IgD-negative memory B cell (primary cell): ENCODE results near the gene PROS1. TPM values are rescaled to one million over a fixed set of nuclear protein-coding genes. Genes with fewer than 3 reads are reported as not detected.
"Not testable (repeated sequence)": the region's sequence is repeated elsewhere in the genome, so short reads cannot be mapped to it uniquely, and the experiment has no call there.

Experiments used
- H3K27ac Mint-ChIP-seq, 3 donors: one replicate each; pipeline ENCODE4 v1.8.0; 2020 to 2022; ENCODE audit warnings: mild to moderate bottlenecking in 3 of 3, mixed read lengths in 3 of 3, moderate library complexity in 1 of 3
- H3K27me3 Mint-ChIP-seq: one replicate; pipeline ENCODE4 v1.8.0; 2021; ENCODE audit warnings: mixed read lengths
- H3K36me3 Mint-ChIP-seq: one replicate; pipeline ENCODE4 v1.8.0; 2020; ENCODE audit warnings: mild to moderate bottlenecking, mixed read lengths
- H3K4me1 Mint-ChIP-seq, 3 donors: one replicate each; pipeline ENCODE4 v1.8.0; 2020 to 2022; ENCODE audit warnings: mixed read lengths in 3 of 3, mild to moderate bottlenecking in 1 of 3
- H3K4me3 Mint-ChIP-seq, 4 donors: one replicate each; pipeline ENCODE4 v1.8.0; 2020 to 2022; ENCODE audit warnings: mild to moderate bottlenecking in 4 of 4, mixed read lengths in 4 of 4, moderate library complexity in 3 of 4
- H3K9me3 Mint-ChIP-seq, 3 donors: one replicate each; pipeline ENCODE4 v1.8.0; 2020 to 2021; ENCODE audit warnings: mixed read lengths in 3 of 3, mild to moderate bottlenecking in 1 of 3
- polyA plus RNA-seq: library from polyadenylated mRNA; unstranded; fragments of 300-500 nt; fragmentation: Illumina TruSeq; gene quantifications from one replicate; pipeline ENCODE4 v1.2.3, GENCODE V29; 2021

The PROS1 gene
- polyA plus RNA-seq, 1 donor from 2014 or later, result 0.26 TPM

DNA sequence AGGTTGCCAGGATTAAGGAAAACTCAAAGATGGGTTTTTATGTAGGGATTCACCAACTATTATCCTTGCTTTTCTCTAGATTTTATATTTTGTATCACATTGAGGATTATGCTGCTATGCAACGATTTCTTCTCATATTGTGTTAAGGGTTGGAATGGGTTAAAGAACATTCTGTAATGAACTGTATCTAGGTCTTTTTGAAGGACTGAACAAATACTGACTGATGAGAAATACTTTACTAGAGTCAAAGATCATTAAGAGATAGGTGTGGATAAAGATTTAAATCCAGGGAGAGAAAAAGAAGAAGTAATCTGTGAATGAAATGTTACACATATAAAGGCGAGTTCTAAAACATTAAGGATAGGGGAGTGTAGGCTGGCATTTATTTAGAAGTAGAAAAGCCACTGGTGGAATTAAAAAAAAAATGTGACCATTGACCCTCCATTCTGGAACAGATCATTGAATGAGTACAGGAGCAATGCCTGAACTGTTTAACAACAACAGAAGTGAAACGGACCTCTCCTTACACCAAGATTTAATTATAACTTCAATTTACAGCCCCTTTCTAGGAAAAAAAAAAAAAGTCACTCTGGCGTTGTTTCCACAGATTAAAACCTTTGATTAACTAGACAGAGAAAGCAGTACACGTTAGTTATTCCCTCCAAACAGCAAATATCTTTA is 39.2 kb downstream of the PROS1 start:
- Mint-ChIP-seq H3K4me1 (peaks cover 0 to 1% (median 0%) of the 10 kb centered on the region in 3 donors), H3K36me3 (peaks cover 2% of the 10 kb centered on the region), H3K4me3 (no peak overlapping the region), H3K27ac (no peak overlapping the region), H3K9me3 (no peaks in the 10 kb centered on the region), H3K27me3 (no peaks in the 10 kb centered on the region)

DNA sequence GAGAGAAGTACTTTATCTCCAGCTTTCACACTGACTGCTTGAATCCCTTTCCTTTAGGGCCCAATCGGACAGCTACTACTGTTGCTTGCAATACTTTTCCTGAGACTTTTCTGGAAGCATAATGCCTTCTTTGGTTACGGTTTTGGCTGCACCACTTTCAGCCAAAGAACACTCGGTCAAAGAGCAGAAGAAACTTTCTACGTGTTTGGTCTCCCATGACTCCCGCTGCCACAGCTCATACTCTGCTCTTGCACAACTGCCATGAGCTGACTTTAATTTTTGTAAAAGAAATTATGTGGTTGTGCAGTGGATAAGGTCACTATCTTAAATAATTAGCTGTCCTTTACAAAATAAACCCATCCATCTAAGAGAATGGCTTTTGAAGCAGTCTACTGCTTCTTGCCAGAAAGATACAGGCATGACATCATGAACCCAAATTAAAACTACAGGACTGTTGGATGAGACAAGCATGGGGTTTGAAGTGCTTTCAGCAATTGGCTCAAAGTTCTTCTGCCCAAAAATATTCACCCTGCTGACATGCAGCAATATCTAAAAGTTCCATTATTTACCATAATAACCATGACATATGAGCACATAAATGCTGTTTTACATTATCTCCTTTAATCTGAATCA is 42.0 kb downstream of the PROS1 start:
- Mint-ChIP-seq H3K4me1 (no peaks in the 10 kb centered on the region), H3K36me3 (peaks cover 2% of the 10 kb centered on the region), H3K9me3 (no peaks in the 10 kb centered on the region), H3K27ac (no peak overlapping the region), H3K4me3 (no peak overlapping the region), H3K27me3 (no peaks in the 10 kb centered on the region)

DNA sequence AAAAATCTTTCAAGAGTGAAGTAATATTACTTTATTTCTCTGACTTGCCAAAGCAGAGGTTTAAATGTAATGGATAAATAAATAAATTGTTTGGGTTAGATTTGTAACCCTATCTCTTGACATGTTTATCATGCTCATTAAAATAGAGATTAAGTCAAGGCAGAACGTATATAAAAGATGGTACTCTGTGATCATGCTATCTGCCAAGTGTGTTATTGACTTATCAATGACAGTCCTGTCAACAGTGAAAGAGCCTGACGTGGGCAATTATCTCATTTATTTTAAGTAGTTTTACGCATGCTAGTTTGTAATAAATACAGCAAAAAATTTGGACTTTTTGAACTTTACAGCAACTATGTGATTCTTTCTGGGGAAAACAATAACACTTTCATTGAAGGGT is 43.7 kb downstream of the PROS1 start:
- no peak overlapping the region for H3K27ac Mint-ChIP-seq
- peaks cover 2% of the 10 kb centered on the region for H3K36me3 Mint-ChIP-seq
- H3K4me3 Mint-ChIP-seq, result no peak overlapping the region
- no peaks in the 10 kb centered on the region for H3K9me3 Mint-ChIP-seq
- no peaks in the 10 kb centered on the region for H3K4me1 Mint-ChIP-seq
- no peaks in the 10 kb centered on the region for H3K27me3 Mint-ChIP-seq

DNA sequence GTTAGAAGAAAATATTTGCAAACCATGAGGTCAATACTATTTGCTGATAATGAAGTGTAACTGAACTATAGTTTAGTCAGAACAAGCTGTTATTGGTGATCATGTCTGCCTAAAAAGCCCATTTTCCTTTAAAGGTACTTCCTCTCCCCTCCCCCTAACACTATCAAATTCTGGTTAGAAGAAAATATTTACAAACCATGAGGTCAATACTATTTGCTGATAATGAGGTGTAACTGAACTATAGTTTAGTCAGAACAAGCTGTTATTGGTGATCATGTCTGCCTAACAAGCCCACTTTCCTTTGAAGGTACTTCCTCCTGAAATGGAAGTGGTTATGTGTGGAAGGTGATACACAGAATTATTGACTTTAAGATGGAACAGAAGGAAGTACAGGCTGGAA is 46.9 kb downstream of the PROS1 start:
- Mint-ChIP-seq H3K4me1 (no peaks in the 10 kb centered on the region), H3K4me3 (no peak overlapping the region), H3K27me3 (no peaks in the 10 kb centered on the region), H3K27ac (no peak overlapping the region), H3K36me3 (no peaks in the 10 kb centered on the region), H3K9me3 (no peaks in the 10 kb centered on the region)

DNA sequence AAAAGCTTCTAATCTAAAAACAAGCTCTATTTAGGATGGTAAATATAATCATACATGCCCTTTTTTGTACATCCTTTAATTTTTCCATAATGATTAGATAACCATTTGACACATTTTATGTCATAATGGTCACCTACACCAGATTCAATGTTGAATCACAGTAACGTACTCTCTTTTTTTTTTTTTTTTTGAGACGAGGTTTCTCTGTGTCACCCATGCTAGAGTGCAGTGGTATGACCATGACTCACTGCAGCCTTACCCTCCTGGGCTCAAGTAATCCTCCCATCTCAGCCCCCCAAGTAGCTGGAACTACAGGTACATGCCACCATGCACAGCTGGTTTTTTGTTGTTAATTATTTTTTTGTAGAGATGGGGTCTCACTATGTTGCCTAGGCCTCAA is 49.2 kb downstream of the PROS1 start:
- Mint-ChIP-seq H3K36me3 (no peaks in the 10 kb centered on the region), H3K4me3 (peak overlapping the region in 1 of 4 donors; percentile 43), H3K9me3 (no peaks in the 10 kb centered on the region), H3K27me3 (no peaks in the 10 kb centered on the region), H3K4me1 (peaks cover 0 to 1% (median 0%) of the 10 kb centered on the region in 3 donors), H3K27ac (no peak overlapping the region)

DNA sequence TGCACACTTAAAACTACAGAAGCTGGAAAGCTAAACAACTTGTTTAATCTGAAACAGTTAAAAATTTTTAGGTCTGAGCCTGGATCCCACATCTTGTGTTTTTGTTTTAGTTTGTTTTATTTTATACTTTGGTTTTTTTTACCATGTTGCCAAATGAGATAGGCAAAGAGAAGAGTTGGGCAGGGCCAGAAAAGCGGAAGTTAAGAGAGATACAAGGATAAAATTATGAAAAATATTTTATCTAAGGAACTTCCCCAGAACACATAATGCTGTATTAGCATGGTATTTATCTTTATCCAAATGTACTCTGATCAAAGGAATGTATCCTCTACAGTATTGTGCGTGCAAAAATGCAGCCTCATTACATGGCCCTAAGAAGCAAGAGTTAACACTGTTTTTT is 50.7 kb downstream of the PROS1 start:
- Mint-ChIP-seq H3K4me1 (peaks cover 0 to 1% (median 0%) of the 10 kb centered on the region in 3 donors), H3K27ac (no peak overlapping the region), H3K9me3 (no peaks in the 10 kb centered on the region), H3K36me3 (no peaks in the 10 kb centered on the region), H3K4me3 (no peak overlapping the region), H3K27me3 (no peaks in the 10 kb centered on the region)

DNA sequence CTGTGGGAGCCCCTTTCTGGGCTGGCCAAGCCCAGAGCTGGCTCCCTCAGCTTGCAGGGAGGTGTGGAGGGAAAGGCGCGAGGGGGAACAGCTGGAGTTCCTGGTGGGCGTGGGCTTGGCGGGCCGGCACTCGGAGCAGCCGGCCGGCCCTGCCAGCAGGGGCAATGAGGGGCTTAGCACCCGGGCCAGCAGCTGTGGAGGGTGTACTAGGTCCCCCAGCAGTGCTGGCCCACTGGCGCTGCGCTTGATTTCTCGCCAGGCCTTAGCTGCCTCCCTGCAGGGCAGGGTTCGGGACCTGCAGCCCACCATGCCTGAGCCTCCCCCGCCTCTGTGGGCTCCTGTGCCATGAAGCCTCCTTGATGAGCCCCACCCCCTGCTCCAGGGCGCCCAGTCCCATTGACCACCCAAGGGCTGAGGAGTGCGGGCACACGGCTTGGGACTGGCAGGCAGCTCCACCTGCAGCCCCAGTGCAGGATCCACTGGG is 56.1 kb downstream of the PROS1 start:
- not testable (repeated sequence) for H3K27ac Mint-ChIP-seq, H3K27me3 Mint-ChIP-seq, H3K36me3 Mint-ChIP-seq, H3K9me3 Mint-ChIP-seq, H3K4me3 Mint-ChIP-seq, H3K4me1 Mint-ChIP-seq

DNA sequence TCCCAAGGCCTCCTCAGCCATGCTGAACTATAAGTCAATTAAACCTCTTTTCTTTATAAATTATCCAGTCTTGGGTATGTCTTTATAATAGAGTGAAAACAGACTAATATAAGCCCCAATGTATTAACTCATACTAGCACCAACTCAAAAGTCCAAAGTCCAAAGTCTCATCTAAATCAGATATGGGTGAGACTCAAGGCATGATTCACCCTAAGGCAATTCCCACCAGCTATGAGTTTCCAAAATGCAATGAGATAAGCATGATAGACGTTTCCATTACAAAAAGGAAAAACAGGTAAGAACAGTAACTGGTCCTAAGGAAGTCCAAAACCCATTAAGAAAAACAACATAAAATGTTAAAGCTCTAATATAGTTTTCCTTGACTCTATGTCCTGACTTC is 60.1 kb downstream of the PROS1 start:
- H3K27ac Mint-ChIP-seq, result peak overlapping the region in 1 of 3 donors; percentile 59
- not testable (repeated sequence) for H3K4me1 Mint-ChIP-seq, H3K9me3 Mint-ChIP-seq, H3K36me3 Mint-ChIP-seq, H3K4me3 Mint-ChIP-seq, H3K27me3 Mint-ChIP-seq

DNA sequence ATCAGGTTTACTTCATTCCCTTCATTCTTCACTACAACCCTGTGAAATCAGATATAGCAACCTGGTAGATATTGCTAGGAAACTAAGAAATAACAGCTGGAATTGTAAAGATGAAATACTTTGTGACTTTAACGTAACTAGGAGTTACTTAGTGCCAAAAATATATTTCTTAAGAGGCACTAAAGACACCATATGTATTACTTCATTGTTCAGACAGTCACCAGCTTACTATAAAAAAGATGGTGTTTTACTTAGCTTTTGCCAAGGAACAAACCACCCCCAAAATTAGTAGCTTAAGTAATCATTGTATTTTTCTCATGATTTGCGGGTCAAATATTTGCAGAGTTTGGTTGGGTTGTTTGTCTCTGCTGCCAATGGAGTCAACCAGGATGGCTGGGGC is 62.5 kb downstream of the PROS1 start:
- no peak overlapping the region for H3K27ac Mint-ChIP-seq
- no peak overlapping the region for H3K4me3 Mint-ChIP-seq

DNA sequence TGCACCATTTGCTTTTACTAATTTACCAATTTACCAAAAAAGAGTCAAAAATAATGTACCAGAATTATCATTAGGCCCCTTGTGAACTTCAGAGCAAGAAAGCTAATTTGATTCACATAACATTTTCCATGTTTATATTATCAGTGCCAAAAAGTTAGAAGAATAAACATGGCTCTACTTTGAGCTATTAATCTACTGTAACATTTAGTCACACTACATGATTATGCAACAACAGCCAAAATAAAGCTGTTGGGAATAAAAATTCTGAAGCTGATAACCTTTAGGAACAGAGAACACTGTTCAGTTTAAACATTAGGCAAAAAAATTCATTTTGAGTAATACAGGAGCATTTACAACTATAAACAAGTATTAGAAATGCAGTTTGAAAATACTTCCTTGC is 63.6 kb downstream of the PROS1 start:
- H3K36me3 Mint-ChIP-seq, result peaks cover 4% of the 10 kb centered on the region
- H3K27ac Mint-ChIP-seq, result no peak overlapping the region
- peaks cover 0 to 6% (median 1%) of the 10 kb centered on the region in 3 donors for H3K9me3 Mint-ChIP-seq

More for the DNA sequence above, 62.5 kb downstream of the PROS1 start:
- no peaks in the 10 kb centered on the region for H3K27me3 Mint-ChIP-seq
- H3K4me1 Mint-ChIP-seq, result no peaks in the 10 kb centered on the region
- H3K9me3 Mint-ChIP-seq, result peaks cover 0 to 10% (median 1%) of the 10 kb centered on the region in 3 donors
- H3K36me3 Mint-ChIP-seq, result peaks cover 4% of the 10 kb centered on the region

DNA sequence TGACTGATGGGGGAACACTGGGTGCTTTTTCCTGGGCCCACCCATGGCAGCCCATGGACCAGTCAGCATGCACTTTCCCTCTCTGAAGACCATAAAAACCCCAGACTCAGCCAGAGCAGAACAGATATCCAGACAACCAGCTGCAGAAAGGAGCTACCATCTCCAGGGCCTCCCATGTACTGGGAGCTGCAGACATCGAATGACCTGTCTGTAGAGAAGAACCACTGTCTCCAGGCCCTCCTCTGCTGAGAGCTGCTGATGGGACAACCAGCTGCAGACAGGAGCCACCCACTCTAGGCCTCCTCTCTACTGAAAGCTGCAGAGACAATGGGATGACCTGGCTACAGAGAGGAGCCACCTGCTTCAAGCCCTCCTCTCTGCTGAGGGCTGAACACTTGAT is 66.6 kb downstream of the PROS1 start:
- H3K27me3 Mint-ChIP-seq, result no peaks in the 10 kb centered on the region
- peaks cover 0 to under 1% (median 0%) of the 10 kb centered on the region in 3 donors for H3K9me3 Mint-ChIP-seq
- no peak overlapping the region for H3K27ac Mint-ChIP-seq
- no peaks in the 10 kb centered on the region for H3K36me3 Mint-ChIP-seq
- H3K4me3 Mint-ChIP-seq, result no peak overlapping the region
- no peaks in the 10 kb centered on the region for H3K4me1 Mint-ChIP-seq

More for the DNA sequence above, 63.6 kb downstream of the PROS1 start:
- Mint-ChIP-seq H3K4me1 (no peaks in the 10 kb centered on the region), H3K27me3 (no peaks in the 10 kb centered on the region), H3K4me3 (no peak overlapping the region)

DNA sequence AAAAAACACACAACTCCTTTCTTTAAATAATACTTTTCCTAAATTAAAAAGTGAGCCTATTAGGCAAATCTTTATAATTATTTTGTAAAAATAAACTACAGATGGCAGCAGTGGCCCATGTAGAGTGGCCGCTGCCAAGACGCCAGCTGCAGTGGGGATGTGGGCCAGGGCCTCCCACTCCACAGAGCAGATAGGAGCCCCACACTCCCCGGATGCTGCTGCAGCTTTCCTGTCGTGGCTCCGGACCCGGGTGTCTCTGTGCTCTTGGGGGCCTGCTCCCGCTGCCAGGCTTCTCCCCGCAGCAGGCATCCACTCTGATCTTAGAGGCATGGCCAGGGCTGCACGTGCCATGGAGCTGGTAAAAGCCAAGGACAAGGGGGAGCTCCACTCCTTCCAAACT is 67.5 kb downstream of the PROS1 start:
- no peaks in the 10 kb centered on the region for H3K4me1 Mint-ChIP-seq
- H3K36me3 Mint-ChIP-seq, result no peaks in the 10 kb centered on the region
- H3K9me3 Mint-ChIP-seq, result no peaks in the 10 kb centered on the region
- no peak overlapping the region for H3K4me3 Mint-ChIP-seq
- H3K27ac Mint-ChIP-seq, result no peak overlapping the region
- H3K27me3 Mint-ChIP-seq, result no peaks in the 10 kb centered on the region

DNA sequence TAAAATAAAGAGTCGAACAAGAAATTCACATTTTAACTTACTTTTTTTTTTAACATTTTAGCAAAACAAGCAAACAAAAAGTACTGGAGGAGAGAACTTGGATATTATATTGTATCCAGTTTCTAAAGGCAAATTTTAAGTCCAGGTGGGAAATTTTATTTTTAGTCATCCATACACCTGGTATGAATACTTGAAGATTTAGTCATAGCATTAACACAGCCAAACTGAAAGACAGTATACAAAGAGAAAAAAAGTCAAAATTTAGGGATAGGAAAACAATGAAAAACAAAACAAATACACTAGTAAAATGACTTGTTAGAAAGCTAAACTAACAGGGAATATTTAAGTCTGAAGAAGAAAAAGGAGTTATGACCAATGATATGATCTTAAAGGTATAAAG is 69.1 kb downstream of the PROS1 start:
- Mint-ChIP-seq H3K4me3 (no peak overlapping the region), H3K9me3 (no peaks in the 10 kb centered on the region), H3K27ac (no peak overlapping the region), H3K27me3 (no peaks in the 10 kb centered on the region), H3K4me1 (no peaks in the 10 kb centered on the region), H3K36me3 (no peaks in the 10 kb centered on the region)

DNA sequence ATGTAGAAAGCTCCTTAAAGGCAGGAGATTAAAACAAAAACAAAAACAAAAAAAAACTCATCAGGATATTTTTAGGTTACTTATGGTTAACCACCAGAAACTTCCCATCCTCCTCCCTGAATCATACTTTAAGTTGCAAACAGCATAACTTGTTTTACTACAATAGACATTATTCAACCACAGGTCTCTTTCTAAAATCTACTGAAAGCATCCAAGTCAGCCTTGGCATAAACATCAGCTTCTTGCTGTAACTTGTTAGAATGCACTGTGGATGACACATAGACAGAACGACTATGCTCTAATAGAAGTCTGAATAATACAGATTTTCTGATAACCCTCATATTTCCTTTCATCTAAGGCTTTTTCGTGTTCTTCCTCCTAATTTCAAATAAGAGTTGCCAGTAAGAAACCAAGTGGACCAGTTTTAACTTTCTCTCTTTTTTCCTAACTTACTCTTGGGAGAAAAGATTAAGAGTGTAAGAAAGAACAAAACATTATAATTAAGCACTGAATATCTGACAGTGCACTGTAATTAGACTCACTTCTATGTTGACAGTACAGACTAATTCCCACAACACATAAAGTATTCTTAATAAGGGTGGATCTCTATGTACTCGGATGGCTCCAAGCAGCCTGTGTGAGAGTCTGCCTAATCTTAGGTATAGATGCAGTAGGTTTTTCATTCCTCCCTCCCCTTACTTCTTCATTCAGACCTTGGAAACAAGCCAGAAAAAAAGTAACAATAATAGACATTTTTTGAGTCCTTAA is 95.3 kb downstream of the PROS1 start:
- H3K4me1 Mint-ChIP-seq, H3K27ac Mint-ChIP-seq, H3K9me3 Mint-ChIP-seq, H3K4me3 Mint-ChIP-seq, H3K27me3 Mint-ChIP-seq, H3K36me3 Mint-ChIP-seq: not testable (repeated sequence)

DNA sequence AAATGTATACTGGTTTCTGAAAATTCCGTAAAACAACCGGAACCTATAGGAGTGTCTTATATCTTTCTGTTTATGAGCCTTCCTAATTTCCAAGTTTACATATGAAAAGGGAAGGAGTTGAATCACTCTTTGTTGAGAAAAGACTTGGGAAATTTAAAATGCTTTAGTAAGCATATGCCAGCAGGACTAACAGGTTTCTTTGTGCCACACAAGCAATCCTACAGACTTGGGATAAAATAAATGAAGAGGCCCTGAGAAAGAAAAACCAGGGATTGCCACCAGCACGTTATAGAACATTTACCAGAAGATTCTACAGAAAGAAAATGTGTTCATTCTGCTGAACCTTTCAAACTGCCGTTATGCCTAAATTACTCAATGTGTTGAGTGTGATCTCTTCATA is 96.3 kb downstream of the PROS1 start:
- H3K36me3 Mint-ChIP-seq, H3K27ac Mint-ChIP-seq, H3K27me3 Mint-ChIP-seq, H3K4me3 Mint-ChIP-seq, H3K4me1 Mint-ChIP-seq, H3K9me3 Mint-ChIP-seq: not testable (repeated sequence)

DNA sequence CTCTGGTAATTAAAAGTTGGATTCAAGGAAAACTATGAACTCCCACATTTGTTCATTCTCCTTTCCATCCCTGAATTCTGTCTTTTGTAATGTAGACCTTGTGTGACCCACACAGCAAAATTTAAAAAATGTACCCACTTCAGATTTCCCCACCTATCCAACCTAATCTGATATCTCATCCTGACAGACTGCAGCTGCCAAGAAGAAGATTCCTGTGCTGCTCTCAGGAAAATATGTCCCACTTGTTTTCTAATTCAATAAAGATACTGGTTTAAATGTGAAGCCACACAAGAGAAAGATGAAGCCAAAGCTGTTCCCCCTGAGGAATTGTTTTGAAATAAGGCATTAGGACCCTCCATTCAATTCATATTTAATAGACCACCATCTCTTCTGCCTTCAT is 100.3 kb downstream of the PROS1 start:
- not testable (repeated sequence) for H3K4me3 Mint-ChIP-seq, H3K27me3 Mint-ChIP-seq, H3K4me1 Mint-ChIP-seq, H3K27ac Mint-ChIP-seq, H3K36me3 Mint-ChIP-seq, H3K9me3 Mint-ChIP-seq
